ENCODE results near the gene ST6GALNAC6.

Gene ST6GALNAC6

DNA sequence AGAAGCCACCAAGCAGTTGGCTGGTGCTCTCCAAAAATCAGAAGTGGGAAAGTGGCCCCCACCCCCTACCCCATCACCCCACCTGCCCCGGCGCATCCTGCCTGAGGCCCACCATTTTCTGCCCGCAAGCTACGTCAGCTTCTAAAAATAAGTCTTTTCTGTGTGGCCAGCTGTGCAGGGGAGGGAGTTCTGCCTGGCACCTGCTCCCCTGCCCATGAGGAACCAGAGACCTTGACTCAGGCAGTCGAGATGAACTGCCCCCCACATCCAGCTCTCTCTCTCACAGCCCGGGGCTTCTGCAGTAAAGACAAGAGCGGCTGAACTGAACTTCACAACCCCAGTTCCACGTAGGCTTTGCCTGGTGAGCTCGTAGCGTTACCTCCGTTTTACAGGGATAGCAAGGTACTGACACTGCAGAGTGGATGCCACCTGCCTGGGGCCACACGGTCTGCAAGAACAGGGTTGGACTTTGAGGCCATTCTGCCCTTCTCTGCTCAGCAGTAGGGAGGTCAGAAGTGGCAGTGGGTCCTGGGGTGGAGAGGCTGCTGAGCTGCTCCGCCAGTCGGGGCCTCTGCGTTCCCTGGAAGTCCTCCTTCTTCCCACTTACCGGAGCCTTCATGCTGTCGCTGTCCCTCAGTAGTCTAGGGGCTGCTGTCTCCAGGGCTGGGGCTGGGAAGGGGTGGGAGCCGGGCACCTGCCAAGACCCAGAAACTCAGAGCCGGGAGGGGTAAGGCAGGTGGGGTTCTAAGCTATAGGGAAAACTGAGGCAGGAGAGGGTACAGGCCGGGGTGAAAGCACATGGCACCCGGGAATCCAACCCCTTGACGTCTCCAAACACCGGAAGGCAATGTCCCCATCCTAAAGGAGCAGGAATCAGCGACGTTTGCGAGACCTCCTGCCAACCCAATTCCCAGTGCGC is 16.7 kb upstream of the ST6GALNAC6 start:
- no peak for DNase-seq

DNA sequence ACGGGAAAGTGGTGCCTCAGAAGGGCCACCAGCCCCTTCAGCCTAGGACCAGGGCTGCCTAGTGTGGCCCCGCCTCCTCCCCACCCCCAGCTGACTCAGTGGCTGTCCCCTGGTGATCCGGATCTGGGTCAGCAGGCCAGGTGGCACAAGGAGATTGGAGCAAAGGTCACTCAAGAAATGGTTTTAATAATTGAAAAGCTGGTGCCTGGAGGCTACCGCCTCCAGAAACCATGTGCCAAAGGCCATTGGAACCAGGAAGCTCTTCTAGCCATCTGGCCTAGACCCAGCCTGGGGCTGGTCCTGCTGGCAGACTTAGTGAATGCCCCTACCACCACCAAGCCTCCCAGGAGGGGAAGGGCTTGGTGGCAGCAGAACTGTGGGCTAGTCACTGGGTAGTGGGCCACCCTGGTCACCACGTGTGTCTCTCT is 15.9 kb upstream of the ST6GALNAC6 start:
- no peak for DNase-seq

DNA sequence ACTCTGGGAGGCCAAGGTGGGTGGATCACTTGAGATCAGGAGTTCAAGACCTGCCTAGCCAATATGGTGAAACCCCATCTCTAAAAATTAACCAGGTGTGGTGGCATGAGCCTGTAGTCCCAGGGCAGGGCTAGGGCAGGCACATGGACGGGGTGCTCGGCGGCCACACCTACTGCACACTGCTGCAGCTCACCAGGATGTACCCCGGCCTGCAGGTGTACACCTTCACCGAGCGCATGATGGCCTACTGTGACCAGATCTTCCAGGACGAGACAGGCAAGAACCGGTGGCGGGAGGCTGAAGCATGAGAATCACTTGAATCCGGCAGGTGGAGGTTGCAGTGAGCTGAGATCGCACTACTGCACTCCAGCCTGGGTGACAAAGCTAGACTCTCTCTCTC is 14.3 kb upstream of the ST6GALNAC6 start:
- DNase-seq = no peak

DNA sequence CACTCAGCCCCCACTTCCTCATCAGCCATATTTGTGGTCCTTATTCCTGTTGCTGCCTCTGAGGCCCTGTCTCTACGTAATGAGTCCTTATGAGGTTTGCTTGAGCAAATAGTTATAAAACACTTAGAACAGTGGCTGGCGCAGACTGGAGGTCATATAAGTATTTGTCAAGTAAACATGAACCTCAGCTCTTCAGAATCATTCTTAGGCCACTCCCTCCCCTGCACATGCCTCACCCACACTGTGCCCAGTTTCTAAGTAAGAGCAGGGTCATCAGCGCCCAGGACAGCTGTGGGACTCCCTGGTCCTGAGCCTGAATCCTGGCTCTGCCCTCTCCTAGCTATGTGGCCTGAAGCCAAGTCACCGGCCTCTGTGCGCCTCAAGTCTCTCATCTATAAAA is 13.5 kb upstream of the ST6GALNAC6 start:
- no peak for DNase-seq

DNA sequence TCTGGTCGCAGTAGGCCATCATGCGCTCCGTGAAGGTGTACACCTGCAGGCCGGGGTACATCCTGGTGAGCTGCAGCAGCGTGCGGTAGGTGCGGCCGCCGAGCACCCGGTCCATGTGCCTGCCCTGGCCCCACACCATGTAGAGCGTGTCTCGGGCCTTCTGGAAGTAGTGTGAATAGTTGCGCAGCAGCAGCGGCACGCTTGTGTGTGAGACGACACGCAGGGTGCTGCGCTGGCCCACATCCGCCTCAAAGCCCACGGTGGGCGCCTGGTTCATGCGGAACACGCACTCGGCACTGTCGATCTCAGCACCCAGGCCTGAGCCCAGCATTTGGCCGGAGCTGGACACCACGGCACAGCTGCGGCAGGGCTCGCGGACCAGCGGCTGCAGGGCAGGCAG is 12.9 kb upstream of the ST6GALNAC6 start:
- no peak for DNase-seq

DNA sequence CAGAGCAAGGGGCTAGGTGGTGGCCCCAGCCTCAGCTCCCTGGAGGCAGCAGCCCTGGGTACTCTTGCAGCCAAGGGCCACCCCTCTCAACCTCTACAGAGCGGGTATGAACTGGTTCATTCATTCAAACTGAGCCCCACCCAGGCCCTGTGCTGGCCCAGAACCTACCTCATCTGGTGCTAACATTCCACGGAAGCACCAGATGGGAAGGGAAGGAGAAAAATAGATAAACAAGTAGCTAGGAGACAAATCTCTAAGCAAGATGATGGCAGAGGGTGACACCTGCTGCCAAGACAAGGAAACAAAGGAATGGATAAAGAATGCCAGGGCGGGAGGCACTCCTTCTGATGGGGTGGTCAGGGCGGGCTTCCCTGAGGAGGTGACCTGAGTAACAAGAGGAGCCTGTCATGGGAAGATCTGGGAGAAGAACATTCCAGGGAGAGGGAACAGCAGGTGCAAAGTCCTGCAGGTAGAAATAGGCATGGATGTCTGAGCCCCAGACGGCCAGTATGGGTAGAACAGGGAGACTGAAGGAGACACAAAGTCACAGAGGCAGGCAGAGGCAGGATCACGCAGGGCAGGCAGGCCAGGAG is 11.3 kb upstream of the ST6GALNAC6 start:
- DNase-seq = no peak

DNA sequence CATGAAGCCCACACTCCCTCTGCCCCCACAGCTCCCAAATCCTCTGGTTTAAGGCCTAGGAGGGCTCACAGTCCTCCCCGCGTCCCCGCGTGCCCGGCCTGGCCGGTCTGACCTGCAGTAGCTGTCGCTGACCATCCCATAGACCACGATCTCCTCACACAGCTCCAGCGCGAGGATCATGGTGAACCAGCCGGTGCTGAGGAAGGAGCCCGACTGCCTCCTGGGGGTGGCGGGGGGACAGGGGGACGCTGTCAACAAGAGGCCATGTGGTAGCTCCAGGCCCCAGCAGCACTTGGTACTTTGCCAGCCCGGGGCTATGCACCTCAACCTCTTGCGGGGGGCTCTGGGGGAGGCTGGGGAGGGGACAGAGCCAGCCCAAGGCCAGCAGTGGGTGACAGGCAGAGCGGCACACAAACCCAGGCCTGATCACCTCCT is 10.5 kb upstream of the ST6GALNAC6 start:
- DNase-seq = no peak

DNA sequence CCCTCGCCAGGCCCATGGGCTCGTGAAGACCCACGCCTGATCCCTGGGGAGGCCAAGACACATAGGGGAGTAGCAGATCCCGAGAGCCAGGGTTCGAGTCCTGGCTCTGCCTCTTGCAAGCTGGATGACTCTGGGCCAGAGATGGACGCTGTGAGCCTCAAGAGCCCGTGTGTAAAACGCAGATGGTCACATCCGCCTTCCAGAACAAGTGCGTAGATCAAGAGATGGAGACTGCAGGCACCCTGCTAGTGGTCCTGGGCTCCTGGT is 9.2 kb upstream of the ST6GALNAC6 start:
- DNase-seq = no peak

DNA sequence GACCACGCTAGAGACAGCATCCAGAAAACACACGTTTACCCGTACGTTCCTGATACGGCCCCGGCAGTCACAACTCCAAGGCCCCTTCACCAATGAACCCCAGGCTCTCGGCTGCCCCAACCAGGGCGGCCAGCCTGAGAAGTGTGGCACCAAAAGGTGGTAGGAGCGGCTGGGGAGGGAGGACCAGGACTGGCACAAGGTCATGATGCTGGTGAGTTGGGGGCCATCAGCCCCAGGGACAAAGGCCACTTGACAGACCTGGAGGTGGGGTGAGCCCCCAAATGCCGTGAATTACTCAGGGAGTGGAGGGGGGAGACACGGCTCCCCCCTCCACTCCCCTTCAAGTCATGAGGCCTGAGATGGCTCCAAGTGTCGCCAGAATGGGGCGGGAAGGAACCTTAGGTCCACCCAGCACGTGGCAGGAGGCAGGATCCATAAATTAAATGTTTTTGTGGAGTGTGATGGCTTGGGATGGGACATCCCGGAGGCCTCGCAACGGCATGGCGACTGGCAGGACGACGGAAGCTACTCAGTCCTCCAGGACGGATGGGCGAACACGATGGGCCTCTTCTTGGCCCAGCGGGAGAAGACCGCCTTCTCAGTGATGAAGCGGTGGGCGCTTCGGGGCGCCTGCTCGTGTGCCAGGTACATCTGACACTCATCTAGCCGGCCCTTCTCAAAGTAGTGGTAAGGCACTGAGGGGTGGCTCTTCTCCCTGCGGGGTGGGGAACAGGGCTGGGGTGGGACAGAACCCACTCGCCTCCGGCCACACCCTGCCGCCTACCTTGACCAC is 8.7 kb upstream of the ST6GALNAC6 start:
- DNase-seq = no peak

DNA sequence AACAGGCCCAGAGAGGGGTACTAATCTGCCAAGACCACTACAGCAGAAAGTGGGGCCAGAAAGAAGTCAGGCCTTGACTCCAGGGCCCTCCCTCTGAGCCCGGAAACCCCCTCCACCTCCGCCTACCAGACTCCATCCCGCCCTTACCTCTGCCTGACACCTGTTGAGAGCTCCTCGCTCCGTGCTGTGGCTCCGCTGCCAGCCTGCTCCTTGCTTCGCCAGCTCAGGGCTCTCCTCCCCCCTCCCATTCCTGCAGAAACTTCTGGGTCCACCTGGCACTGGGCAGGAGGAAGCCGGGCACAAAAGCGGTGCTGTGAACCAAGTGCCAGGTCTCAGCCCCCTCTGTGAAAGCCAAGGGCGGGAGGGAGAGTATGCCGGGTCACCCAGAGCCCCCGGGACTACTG is 6.4 kb upstream of the ST6GALNAC6 start:
- DNase-seq = no peak

DNA sequence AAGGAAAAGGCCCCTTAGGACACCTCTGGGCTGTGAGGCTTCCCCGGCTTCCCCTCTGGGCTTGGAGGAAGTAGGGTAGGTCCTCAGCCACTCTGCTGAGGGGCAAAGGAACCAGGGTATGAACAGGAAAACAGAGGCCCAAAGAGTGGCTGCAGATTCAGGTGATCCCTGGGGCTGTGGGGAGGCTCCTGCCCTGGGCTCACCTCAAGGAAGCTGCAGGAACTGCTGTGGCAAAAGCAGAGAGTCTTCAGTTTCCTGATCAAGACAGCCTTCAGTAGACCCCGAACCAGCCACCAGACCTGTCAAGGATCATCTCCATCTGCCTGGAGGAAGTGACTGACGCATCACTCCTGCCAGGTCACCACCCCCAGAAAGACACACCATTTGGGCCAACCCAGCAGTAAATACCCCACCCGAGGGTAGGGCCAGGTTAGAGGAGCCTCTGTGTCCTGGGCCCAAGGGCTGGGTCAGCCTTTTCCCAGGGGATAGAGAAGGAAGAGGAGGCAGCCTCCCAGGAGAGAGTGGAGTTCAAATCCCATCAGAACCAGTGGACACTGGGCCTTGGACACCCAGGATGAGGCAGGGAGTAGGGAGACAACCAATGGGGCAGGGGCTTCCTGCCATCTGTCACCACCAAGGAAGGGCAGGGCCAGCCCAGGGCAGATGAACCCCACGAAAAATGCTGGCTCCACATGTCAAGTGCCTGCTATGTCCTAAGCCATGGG is 5.8 kb upstream of the ST6GALNAC6 start:
- DNase-seq = no peak

DNA sequence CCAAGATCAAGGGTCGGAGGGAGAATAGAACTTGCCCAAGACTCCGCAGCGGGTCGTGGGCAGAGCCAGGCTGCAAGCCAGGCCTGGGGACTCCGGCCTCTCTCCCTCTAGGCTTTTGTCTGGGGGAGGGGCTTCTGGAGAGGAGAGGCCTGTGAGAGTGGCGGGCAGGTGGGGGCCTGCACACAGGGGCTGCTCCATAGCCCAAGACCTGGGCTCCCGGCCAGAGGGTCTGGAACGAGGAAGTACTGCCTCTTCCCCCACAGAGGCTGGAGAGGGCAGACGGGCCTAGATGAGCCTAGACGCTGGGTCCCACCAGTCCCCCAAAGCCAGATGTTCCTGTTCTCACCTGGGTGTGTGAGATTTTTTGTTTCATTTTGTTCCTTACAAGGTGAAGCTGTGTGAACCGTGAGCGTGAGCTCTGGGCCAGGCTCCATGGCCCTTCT is 5.2 kb upstream of the ST6GALNAC6 start:
- no peak for DNase-seq

DNA sequence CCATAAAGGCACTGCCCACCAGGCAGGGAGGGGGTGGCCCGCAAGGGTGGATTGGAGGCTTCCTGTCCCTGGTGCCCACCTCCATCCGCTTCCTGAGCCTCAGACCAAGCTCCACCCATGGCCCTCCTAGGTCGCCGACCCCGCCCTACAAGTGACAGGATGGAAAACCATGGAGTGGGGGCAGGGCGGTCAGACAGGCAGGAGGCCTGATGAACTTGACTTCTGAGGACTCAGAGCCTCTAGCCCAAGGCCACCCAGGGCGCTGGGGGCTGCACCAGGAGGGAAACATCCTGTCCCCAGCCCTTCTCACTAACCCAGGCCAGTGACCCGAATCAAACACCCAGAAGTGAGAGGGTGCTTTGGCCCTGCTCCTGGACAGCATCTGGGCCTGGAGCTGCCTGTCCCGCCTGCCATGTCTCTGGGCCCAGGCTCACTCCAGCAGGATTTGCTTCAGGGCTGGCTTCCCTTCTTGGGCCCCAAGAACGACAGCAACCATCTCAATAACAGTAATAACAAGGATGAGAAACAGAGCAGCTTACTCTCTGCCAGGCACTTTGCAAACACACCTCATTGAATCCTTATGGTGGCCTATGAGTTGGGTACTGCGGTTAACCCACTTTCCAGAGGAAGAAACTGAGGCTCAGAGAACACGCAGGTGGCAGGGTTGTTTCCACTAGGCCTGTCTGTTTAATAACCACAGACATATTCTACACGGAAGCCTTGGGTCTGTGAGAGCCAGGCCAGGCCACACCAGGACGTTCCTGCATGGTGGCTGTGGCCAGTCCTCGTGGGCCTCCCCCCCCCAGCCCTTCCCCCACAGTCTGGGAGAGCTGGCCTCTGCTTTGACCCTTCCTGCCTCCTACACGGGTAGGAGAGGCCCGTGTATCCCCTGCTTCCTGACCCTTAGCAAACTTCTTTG is 4.4 kb upstream of the ST6GALNAC6 start:
- no peak for DNase-seq

DNA sequence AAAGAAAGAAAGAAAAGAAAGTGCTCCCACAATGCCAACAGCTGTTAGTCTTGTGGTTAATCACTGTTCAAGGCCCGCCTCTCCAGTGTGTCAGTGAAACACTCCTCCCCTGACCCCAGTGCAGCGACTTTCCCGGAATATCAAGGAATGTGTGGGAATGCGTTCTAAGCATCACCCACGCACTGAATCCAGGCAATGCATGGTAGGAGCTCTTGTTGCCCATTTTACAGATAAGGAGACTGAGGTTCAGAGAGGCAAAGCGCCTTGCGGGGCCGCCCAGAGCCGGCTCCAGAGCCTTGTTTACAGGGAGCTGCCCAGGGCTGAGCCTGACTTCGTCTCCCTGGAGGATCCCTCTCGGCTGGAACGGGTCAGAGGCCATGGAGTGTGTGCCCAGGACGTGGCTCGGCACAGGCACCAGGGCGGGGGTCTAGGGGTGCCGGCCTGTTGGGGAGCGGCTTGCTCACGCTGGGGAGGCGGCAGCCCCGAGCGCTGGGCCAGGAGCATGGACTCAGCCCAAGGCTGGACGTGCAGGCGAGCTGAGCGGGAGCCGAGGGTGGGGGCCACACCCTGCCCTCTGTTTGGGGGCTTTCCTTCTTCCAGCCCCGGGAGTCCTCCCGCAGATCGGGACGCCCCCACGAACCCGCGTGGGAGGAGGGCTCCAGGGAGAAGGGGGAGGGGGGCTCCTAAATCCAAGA is 823 bp downstream of the ST6GALNAC6 start:
- no peak for DNase-seq

DNA sequence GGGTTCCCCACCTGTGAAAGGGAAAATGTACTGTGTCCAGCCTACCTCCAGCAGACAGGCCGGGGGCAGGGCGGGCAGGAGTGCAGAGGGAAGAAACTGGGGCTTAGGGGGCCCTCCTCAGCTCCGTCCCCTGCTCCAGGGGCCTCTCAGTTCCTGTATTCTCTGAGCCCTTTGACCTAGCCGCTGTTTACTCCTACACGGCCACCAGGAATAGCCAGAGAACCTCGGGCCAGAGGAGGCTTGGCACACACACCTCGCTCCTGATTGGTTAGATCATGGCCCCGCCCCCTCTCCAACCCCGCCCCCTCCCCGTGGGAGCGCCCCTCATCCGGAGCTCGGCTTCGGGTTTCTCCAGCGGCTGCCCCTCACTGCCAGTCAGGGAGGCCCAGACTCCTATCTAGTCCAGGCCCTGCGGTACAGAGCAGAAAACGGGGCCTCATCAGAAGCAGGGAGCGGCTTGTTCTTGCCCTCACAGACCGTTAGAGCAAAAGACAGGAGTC is 2.2 kb downstream of the ST6GALNAC6 start:
- no peak for DNase-seq

DNA sequence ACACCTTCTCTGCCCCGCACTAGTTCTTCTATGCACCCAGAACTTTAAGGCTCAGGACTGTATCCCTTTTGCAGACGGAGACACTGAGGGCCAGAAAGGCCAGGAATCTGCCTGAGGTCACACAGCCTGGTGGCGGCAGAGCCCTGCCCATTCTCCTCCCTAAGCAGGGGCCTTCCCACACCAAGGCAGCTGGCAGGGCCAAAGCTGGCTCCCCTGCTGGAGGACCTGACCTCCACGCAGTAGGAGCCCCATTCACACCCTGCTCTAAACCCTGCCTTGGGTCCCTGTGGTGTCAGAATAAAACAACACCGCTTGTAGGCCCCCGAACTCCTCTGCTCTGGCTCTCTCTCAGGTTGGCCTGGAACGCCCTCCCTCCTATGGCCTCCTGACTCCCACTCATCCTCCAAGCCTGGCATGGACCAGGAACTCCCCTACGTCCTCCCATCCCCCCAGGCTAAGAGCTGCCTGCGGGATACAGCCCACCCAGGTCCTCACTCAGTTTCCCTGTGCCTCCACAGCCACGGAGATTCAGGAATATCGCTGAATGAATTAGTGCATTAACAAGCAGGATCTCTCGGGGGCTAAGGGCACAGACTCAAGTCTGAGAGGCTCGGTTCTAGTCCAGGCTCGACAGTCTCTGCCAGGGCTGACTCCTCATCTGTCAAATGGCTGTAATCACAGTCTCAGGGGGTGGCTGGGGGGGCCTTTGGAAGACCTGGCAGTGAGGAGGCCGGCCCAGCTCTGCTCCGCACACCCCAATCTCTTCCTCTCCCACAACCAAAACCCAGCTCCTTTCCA is 2.8 kb downstream of the ST6GALNAC6 start:
- DNase-seq = no peak

DNA sequence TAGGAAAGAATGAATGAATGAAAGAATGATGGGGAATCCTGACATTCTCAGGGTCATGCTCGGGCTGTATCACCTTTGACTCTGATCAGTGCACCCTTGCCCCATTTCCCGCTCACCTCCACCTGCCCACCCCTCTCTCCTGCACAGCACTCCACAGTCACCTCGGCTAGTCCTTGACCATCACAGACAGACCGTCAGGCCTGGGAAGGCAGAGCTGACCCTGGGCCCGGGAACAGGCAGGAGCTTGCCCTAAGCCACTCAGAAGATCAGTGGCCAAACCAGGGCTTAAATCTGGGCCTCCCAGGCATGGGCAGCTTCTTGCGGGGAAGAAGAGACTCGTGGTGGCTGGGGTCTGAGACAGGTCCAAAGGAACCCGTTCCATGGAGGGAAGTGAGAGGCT is 3.6 kb downstream of the ST6GALNAC6 start:
- DNase-seq = no peak

DNA sequence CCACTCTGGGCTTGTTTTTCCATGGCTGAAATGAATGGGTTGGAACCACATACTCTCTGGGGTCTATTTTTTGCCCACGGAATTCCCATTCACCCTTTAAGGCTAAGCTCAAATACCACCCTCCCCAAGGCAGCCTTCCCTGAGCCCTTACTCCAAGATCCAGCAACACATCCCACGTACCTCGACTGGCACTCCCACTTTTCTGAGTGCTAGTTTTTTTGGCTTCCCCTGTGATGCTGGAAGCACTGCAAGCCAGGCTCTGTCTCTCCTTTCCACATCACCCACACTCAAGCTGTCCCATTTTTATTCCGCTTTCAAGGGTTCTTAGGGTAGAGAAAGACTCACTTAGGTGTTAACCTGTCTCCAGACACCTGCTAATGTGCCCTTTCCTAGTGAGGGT is 6.0 kb downstream of the ST6GALNAC6 start:
- DNase-seq = no peak

DNA sequence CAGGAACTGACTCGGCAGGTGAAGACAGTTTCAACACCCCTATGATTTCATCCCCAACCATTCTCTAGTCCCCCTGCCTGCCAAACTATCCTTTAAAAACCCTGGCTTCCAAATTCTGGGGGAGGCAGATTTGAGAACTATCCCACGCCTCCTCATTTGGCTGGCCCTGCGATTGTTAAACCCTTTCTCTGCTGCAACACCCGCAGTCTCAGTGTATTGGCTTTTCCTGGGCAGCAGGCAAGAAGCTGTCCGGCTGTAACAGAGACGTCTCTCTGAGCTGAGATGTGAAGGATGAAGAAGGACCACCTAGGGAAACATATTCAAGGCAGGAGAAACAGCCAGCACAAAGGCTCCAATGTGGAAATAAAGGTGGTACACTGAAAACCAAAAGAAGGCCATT is 6.6 kb downstream of the ST6GALNAC6 start:
- DNase-seq = no peak

DNA sequence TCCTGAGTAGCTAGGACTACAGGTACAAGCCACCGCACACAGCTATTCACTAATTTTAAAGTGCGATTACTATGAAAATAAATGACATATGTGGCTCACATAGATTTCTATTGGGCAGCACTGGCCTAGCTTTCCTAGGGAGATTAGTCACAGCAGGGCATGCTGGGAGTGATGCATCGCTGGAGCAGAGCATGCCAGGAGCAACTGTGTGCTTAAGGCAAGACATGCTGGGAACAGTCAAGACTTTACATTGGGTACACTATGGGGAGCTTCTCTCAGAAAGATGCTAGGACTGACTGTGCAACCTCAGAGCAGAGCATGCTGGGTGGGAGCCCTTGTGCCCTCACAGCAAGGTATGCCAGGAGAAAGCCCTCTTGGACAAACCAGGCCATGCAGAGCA is 9.3 kb downstream of the ST6GALNAC6 start:
- no peak for DNase-seq

Measured in NCI-H345 (cell line).